MM.1S (cell line): ENCODE results near the gene IL4.

Experiments used
- DNase-seq: peaks from one replicate; pipeline ENCODE4 v3.0.0-alpha.2; 2015
- H2AFZ ChIP-seq: fragments of 300-600 bp; sonication (generic); 2 replicates; pipeline ENCODE4 v1.6.0; 2016; ENCODE audit warnings: antibody characterized with exemption, low read length
- H3F3A ChIP-seq: fragments of 300-600 bp; sonication (generic); 2 replicates; pipeline ENCODE4 v1.6.1; 2016; ENCODE audit warnings: mild to moderate bottlenecking, antibody characterized with exemption, low read length, moderate library complexity, mixed read lengths; ENCODE audit not compliant: insufficient read depth
- H3K27ac ChIP-seq: fragments of 300-600 bp; sonication (generic); 2 replicates; pipeline ENCODE4 v1.5.1; 2016; ENCODE audit warnings: mild to moderate bottlenecking, low read length
- H3K27me3 ChIP-seq: fragments of 300-600 bp; sonication (generic); replicated peaks from 2 replicates; pipeline ENCODE4 v1.6.0; 2016; ENCODE audit warnings: low read length; ENCODE audit not compliant: insufficient read depth
- H3K36me3 ChIP-seq: fragments of 300-600 bp; sonication (generic); replicated peaks from 2 replicates; pipeline ENCODE4 v1.6.1; 2016; ENCODE audit warnings: mild to moderate bottlenecking, low read length, mixed read lengths; ENCODE audit not compliant: insufficient read depth
- H3K4me1 ChIP-seq: fragments of 300-600 bp; sonication (generic); 2 replicates; pipeline ENCODE4 v1.6.1; 2016; ENCODE audit warnings: low read length, mixed read lengths
- H3K4me2 ChIP-seq: fragments of 300-600 bp; sonication (generic); 2 replicates; pipeline ENCODE4 v1.6.0; 2016; ENCODE audit warnings: low read depth, low read length
- H3K4me3 ChIP-seq: fragments of 300-600 bp; sonication (generic); 2 replicates; pipeline ENCODE4 v1.5.1; 2016; ENCODE audit warnings: low read length, mixed read lengths
- H3K79me2 ChIP-seq: fragments of 300-600 bp; sonication (generic); 2 replicates; pipeline ENCODE4 v1.6.1; 2016; ENCODE audit warnings: mixed run types, low read length, mixed read lengths
- H3K9ac ChIP-seq: fragments of 300-600 bp; sonication (generic); 2 replicates; pipeline ENCODE4 v1.6.1; 2016; ENCODE audit warnings: low read length, mixed read lengths
- H3K9me2 ChIP-seq: fragments of 300-600 bp; sonication (generic); replicated peaks from 2 replicates; pipeline ENCODE4 v1.6.1; 2016; ENCODE audit warnings: mild to moderate bottlenecking, low read length, mixed read lengths; ENCODE audit not compliant: insufficient read depth
- H3K9me3 ChIP-seq: fragments of 300-600 bp; sonication (generic); replicated peaks from 2 replicates; pipeline ENCODE4 v1.6.1; 2016; ENCODE audit warnings: mild to moderate bottlenecking, low read length, mixed read lengths; ENCODE audit not compliant: insufficient read depth
- H4K20me1 ChIP-seq: fragments of 300-600 bp; sonication (generic); 2 replicates; pipeline ENCODE4 v1.6.1; 2016; ENCODE audit warnings: mild to moderate bottlenecking, low read length, moderate library complexity, mixed read lengths; ENCODE audit not compliant: insufficient read depth
- EZH2 ChIP-seq: fragments of 300-600 bp; sonication (generic); optimal IDR thresholded peaks from 2 replicates; pipeline ENCODE3; 2017; ENCODE audit warnings: low read depth, mild to moderate bottlenecking, antibody characterized with exemption, low read length, mixed read lengths
- EZH2phosphoT487 ChIP-seq: fragments of 300-600 bp; sonication (generic); IDR thresholded peaks from 2 replicates; pipeline ENCODE4 v1.6.1; 2018; ENCODE audit warnings: antibody characterized with exemption, low read length
- TF ChIP-seq, protein P1 (sequence below): fragments of 300-600 bp; sonication (generic); IDR thresholded peaks from 2 replicates; pipeline ENCODE4 v1.5.1; 2016; ENCODE audit warnings: antibody characterized with exemption, low read length, mixed read lengths

Gene IL4

DNA sequence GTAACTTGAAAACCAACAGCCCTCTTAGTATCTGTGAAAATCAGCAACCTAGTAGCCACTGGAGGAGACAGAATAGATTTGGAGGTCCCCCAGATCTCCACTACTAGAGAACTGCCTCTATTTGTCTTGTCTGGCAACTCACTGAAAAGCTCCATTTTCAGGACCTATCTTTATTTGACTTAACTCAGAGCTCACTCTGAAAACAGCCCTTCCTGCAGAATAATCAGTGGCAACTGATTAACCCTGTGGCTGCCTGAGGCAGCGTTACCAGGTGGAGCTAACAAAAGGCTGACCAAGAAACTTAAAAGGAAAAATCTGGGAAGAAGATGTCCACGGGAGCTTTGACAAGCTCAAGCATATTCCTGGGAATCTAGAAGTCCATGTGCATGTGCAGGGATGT lies 26.3 kb upstream of the IL4 start:
- H3K79me2 ChIP-seq = no peaks in the 10 kb centered on the region
- H2AFZ ChIP-seq = no peak overlapping the region
- H3K27me3 ChIP-seq = no peaks in the 10 kb centered on the region
- no peaks in the 10 kb centered on the region for H3K9me3 ChIP-seq
- no peak overlapping the region for H3K4me2 ChIP-seq
- H3K4me1 ChIP-seq = no peaks in the 10 kb centered on the region
- no peaks in the 10 kb centered on the region for H4K20me1 ChIP-seq
- DNase-seq = no peak
- no peak overlapping the region for H3K9ac ChIP-seq
- no peaks in the 10 kb centered on the region for H3K9me2 ChIP-seq
- no peak overlapping the region for H3K27ac ChIP-seq
- no peak overlapping the region for H3K4me3 ChIP-seq
- H3F3A ChIP-seq = no peaks in the 10 kb centered on the region
- H3K36me3 ChIP-seq = no peaks in the 10 kb centered on the region
- TF ChIP-seq EZH2phosphoT487 (no peak), EZH2 (no peak)
- TF ChIP-seq, protein P1, sequence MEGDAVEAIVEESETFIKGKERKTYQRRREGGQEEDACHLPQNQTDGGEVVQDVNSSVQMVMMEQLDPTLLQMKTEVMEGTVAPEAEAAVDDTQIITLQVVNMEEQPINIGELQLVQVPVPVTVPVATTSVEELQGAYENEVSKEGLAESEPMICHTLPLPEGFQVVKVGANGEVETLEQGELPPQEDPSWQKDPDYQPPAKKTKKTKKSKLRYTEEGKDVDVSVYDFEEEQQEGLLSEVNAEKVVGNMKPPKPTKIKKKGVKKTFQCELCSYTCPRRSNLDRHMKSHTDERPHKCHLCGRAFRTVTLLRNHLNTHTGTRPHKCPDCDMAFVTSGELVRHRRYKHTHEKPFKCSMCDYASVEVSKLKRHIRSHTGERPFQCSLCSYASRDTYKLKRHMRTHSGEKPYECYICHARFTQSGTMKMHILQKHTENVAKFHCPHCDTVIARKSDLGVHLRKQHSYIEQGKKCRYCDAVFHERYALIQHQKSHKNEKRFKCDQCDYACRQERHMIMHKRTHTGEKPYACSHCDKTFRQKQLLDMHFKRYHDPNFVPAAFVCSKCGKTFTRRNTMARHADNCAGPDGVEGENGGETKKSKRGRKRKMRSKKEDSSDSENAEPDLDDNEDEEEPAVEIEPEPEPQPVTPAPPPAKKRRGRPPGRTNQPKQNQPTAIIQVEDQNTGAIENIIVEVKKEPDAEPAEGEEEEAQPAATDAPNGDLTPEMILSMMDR = no peak

DNA sequence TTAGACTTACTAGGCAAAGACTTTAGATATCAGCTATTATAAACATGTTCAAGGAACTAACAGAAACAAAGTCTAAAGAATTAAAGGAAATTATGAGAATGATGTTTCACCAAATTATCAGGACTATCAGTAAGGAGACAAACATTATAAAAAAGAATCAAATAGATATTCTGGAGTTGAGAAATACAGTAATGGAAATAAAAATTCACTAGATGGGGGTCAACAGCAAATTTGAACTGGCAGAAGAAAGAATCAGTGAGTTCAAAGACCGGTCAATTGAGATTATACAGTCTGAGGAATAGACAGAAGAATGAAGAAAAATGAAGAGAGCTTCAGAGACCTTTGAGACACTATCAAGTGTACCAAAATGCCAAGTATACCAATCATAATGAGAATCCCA lies 25.4 kb upstream of the IL4 start:
- Histone ChIP-seq H4K20me1 (no peaks in the 10 kb centered on the region), H3K27ac (no peak overlapping the region), H3K27me3 (no peaks in the 10 kb centered on the region), H2AFZ (no peak overlapping the region), H3K4me2 (no peak overlapping the region), H3K4me3 (no peak overlapping the region), H3K9ac (no peak overlapping the region), H3K4me1 (no peaks in the 10 kb centered on the region), H3K9me3 (no peaks in the 10 kb centered on the region), H3K36me3 (no peaks in the 10 kb centered on the region), H3K9me2 (no peaks in the 10 kb centered on the region), H3F3A (no peaks in the 10 kb centered on the region), H3K79me2 (no peaks in the 10 kb centered on the region)
- TF ChIP-seq, protein P1 = no peak
- TF ChIP-seq EZH2phosphoT487 (no peak), EZH2 (no peak)
- DNase-seq = no peak

DNA sequence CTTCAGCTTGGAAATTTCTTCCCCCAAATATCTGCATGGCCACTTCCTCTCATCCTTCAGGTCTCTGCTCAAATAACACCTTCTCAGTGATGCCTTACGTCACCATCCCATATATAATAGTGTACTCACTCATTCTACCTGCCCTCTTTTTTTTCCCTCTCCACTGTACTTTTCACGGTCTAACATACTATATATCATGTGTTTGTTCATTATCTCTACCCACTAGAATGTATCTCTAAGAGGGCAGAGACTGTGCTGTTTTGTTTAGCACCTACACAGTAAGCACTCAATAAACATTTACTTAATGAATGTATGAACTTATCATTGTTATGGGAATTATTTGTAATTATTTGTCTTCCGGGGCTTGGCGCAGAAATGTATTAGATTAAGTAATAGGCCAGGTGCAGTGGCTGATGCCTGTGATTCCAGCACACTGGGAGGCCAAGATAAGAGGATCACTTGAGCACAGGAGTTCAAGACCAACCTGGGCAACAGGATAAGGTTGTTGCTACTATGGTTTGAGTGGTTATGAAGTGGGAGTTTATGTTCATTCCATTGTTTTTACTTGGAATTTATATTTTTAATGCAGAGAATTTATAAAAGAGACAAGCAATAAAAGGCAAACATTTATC lies 21.8 kb upstream of the IL4 start:
- Histone ChIP-seq H3K36me3 (no peaks in the 10 kb centered on the region), H3K4me2 (no peak overlapping the region), H3K79me2 (no peaks in the 10 kb centered on the region), H3K27me3 (no peaks in the 10 kb centered on the region), H3K9me3 (no peaks in the 10 kb centered on the region), H3K4me3 (no peak overlapping the region), H3K27ac (no peak overlapping the region), H3K4me1 (no peaks in the 10 kb centered on the region), H3K9me2 (no peaks in the 10 kb centered on the region), H4K20me1 (no peaks in the 10 kb centered on the region), H2AFZ (no peak overlapping the region), H3F3A (no peaks in the 10 kb centered on the region), H3K9ac (no peak overlapping the region)
- no peak for TF ChIP-seq EZH2
- no peak for TF ChIP-seq EZH2phosphoT487
- DNase-seq = no peak

DNA sequence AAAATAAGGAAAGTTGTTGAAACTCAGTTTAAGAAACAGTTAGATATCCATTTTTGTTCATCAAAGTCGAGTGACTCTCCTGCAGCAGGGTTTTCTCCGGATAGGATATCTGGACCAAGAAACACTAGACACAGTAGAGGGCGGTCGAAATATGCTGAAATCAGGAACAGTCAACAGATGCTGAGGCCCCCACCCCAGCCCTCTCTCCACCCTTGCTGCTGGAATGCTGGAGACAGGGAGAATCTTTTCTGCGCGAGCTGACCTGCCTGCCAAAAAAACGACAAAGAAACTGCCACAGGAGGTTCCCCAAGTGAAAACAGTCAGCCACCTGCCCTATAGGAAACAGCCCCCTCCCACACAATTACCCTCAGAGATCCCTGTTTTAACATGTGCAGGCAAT lies 20.1 kb upstream of the IL4 start:
- Histone ChIP-seq H3K9me3 (no peaks in the 10 kb centered on the region), H2AFZ (no peak overlapping the region), H3K4me2 (no peak overlapping the region), H3K4me3 (no peak overlapping the region), H3K4me1 (no peaks in the 10 kb centered on the region), H4K20me1 (no peaks in the 10 kb centered on the region), H3K79me2 (no peaks in the 10 kb centered on the region), H3K27me3 (no peaks in the 10 kb centered on the region), H3K27ac (no peak overlapping the region), H3F3A (no peaks in the 10 kb centered on the region), H3K9me2 (no peaks in the 10 kb centered on the region), H3K9ac (no peak overlapping the region), H3K36me3 (no peaks in the 10 kb centered on the region)
- DNase-seq = no peak
- TF ChIP-seq EZH2phosphoT487 = no peak
- TF ChIP-seq, protein P1 = no peak
- TF ChIP-seq EZH2 = no peak
